ENCODE measurements around the gene HOATZ. TPM values are rescaled to one million over a fixed set of nuclear protein-coding genes. Genes with fewer than 3 reads are reported as not detected.

HOATZ gene
- total and polyA plus RNA-seq, 2 of the 13 experiments (the other 11 are each of a cell fraction or from before 2014, with no cell fraction given) = not detected

- no peak overlapping the region for H3K9ac ChIP-seq (ENCODE audit: insufficient read depth, low read depth, low read length)
- no peak overlapping the region for H3K4me2 ChIP-seq (ENCODE audit: low read depth, low read length)
- H4K20me1 ChIP-seq (ENCODE audit: insufficient read depth, low read length) = no peaks in the 10 kb centered on the region
- no peak overlapping the region for H3K4me3 ChIP-seq (replicated peaks in 1 of 3; ENCODE audit: insufficient read depth in 1 of 3, low read depth in 2 of 3, low read length in 3 of 3)
- no peak overlapping the region for H3K27ac ChIP-seq (ENCODE audit: extremely low read length, insufficient read depth, low read length)
- H3K79me2 ChIP-seq (ENCODE audit: insufficient read depth, low read length) = no peaks in the 10 kb centered on the region
- 0% methylated on average over 1 of the region's 1 CpG for whole genome bisulfite sequencing (ENCODE audit: low lambda C conversion rate)
- BruUV-seq (replicated peaks) = no TSS peak
- no peak for ATAC-seq
- no peaks in the 10 kb centered on the region for H3K9me3 ChIP-seq (ENCODE audit: low read length)
- peaks cover 0 to 17% of the 10 kb centered on the region in 2 experiments; a peak in 2 of 5 replicates for H3K27me3 ChIP-seq (ENCODE audit: control insufficient read depth in 1 of 2, insufficient read depth in 2 of 2, low read length in 2 of 2)
- H3K36me3 ChIP-seq (replicated peaks in 1 of 2; ENCODE audit: control insufficient read depth in 1 of 2, insufficient read depth in 2 of 2, low read length in 2 of 2) = no peaks in the 10 kb centered on the region
- POLR2A ChIA-PET = no interaction called here
- intact Hi-C loops (cut with micrococcal nuclease; ENCODE audit: unreplicated experiment) (no loop called here), in situ Hi-C loops (cut with HindIII; ENCODE audit: extremely low pct_ligation_motif_present, low pct_unique_long_range_greater_than_20kb) (no loop called here)
- no peak overlapping the region for H2AFZ ChIP-seq (ENCODE audit: low read length)
- FAIRE-seq = no peak
- H3K4me1 ChIP-seq (ENCODE audit: insufficient read depth, low read length) = no peaks in the 10 kb centered on the region
- DNase-seq (ENCODE audit: low spot score) = no peak
- TF ChIP-seq MAFF (IDR thresholded peaks at IDR 0.05; ENCODE audit: low read depth, low read length) (peak; percentile 78), MAFK (conservative IDR thresholded peaks at IDR 0.05 in 1 of 2, IDR thresholded peaks at IDR 0.05 in 1 of 2; ENCODE audit: low read length in 2 of 2) (peak in 1 of 2 experiments; percentile 80; a peak in 3 of 4 replicates), HNF4A (CRISPR knock-in tag; IDR thresholded peaks at IDR 0.05) (no peak)
- CTCF ChIA-PET (ENCODE audit: low intra/inter-chr PET ratio, low total read pairs) = no interaction called here
Observed at GRCh38 chr11:111527279-111527678, 12.7 kb downstream of the HOATZ start.

- intact Hi-C loops (cut with micrococcal nuclease; ENCODE audit: unreplicated experiment) (no loop called here), in situ Hi-C loops (cut with HindIII; ENCODE audit: extremely low pct_ligation_motif_present, low pct_unique_long_range_greater_than_20kb) (no loop called here)
- H3K4me1 ChIP-seq (ENCODE audit: insufficient read depth, low read length) = no peaks in the 10 kb centered on the region
- H3K9ac ChIP-seq (ENCODE audit: insufficient read depth, low read depth, low read length) = no peak overlapping the region
- no peaks in the 10 kb centered on the region for H3K9me3 ChIP-seq (ENCODE audit: low read length)
- no peaks in the 10 kb centered on the region for H3K36me3 ChIP-seq (replicated peaks in 1 of 2; ENCODE audit: control insufficient read depth in 1 of 2, insufficient read depth in 2 of 2, low read length in 2 of 2)
- H4K20me1 ChIP-seq (ENCODE audit: insufficient read depth, low read length) = no peaks in the 10 kb centered on the region
- peaks cover 0 to 11% of the 10 kb centered on the region in 2 experiments; a peak in 3 of 5 replicates for H3K27me3 ChIP-seq (ENCODE audit: control insufficient read depth in 1 of 2, insufficient read depth in 2 of 2, low read length in 2 of 2)
- WGBS (ENCODE audit: low lambda C conversion rate) = 5% methylated on average over 1 of the region's 1 CpG
- DNase-seq (ENCODE audit: low spot score) (no peak), FAIRE-seq (no peak), ATAC-seq (no peak)
- H3K79me2 ChIP-seq (ENCODE audit: insufficient read depth, low read length) = no peaks in the 10 kb centered on the region
- ChIA-PET POLR2A (no interaction called here), CTCF (ENCODE audit: low intra/inter-chr PET ratio, low total read pairs) (no interaction called here)
- no peak overlapping the region for H3K4me3 ChIP-seq (replicated peaks in 1 of 3; ENCODE audit: insufficient read depth in 1 of 3, low read depth in 2 of 3, low read length in 3 of 3)
- H3K4me2 ChIP-seq (ENCODE audit: low read depth, low read length) = no peak overlapping the region
- no peak overlapping the region for H3K27ac ChIP-seq (ENCODE audit: extremely low read length, insufficient read depth, low read length)
- BruUV-seq (replicated peaks) = no TSS peak
- no peak overlapping the region for H2AFZ ChIP-seq (ENCODE audit: low read length)
- TF ChIP-seq NFYB (CRISPR knock-in tag; IDR thresholded peaks at IDR 0.05) (no peak), ZMYM3 (CRISPR knock-in tag; IDR thresholded peaks at IDR 0.05) (no peak), IRF2 (CRISPR knock-in tag; IDR thresholded peaks at IDR 0.05) (no peak), DNMT1 (CRISPR knock-in tag; IDR thresholded peaks at IDR 0.05) (no peak), NFIC (IDR thresholded peaks at IDR 0.05; ENCODE audit: low read length) (no peak), ZNF562 (CRISPR knock-in tag; IDR thresholded peaks at IDR 0.05; ENCODE audit: borderline replicate concordance) (no peak), TAF1 (CRISPR knock-in tag; IDR thresholded peaks at IDR 0.05) (no peak), THAP8 (CRISPR knock-in tag; IDR thresholded peaks at IDR 0.05; ENCODE audit: borderline replicate concordance) (no peak), GATA4 (IDR thresholded peaks at IDR 0.05; ENCODE audit: borderline replicate concordance, low read depth) (no peak)
- TF ChIP-seq, protein P1, sequence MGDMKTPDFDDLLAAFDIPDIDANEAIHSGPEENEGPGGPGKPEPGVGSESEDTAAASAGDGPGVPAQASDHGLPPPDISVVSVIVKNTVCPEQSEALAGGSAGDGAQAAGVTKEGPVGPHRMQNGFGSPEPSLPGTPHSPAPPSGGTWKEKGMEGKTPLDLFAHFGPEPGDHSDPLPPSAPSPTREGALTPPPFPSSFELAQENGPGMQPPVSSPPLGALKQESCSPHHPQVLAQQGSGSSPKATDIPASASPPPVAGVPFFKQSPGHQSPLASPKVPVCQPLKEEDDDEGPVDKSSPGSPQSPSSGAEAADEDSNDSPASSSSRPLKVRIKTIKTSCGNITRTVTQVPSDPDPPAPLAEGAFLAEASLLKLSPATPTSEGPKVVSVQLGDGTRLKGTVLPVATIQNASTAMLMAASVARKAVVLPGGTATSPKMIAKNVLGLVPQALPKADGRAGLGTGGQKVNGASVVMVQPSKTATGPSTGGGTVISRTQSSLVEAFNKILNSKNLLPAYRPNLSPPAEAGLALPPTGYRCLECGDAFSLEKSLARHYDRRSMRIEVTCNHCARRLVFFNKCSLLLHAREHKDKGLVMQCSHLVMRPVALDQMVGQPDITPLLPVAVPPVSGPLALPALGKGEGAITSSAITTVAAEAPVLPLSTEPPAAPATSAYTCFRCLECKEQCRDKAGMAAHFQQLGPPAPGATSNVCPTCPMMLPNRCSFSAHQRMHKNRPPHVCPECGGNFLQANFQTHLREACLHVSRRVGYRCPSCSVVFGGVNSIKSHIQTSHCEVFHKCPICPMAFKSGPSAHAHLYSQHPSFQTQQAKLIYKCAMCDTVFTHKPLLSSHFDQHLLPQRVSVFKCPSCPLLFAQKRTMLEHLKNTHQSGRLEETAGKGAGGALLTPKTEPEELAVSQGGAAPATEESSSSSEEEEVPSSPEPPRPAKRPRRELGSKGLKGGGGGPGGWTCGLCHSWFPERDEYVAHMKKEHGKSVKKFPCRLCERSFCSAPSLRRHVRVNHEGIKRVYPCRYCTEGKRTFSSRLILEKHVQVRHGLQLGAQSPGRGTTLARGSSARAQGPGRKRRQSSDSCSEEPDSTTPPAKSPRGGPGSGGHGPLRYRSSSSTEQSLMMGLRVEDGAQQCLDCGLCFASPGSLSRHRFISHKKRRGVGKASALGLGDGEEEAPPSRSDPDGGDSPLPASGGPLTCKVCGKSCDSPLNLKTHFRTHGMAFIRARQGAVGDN (CRISPR knock-in tag; IDR thresholded peaks at IDR 0.05) = no peak
- TF ChIP-seq, protein P2, sequence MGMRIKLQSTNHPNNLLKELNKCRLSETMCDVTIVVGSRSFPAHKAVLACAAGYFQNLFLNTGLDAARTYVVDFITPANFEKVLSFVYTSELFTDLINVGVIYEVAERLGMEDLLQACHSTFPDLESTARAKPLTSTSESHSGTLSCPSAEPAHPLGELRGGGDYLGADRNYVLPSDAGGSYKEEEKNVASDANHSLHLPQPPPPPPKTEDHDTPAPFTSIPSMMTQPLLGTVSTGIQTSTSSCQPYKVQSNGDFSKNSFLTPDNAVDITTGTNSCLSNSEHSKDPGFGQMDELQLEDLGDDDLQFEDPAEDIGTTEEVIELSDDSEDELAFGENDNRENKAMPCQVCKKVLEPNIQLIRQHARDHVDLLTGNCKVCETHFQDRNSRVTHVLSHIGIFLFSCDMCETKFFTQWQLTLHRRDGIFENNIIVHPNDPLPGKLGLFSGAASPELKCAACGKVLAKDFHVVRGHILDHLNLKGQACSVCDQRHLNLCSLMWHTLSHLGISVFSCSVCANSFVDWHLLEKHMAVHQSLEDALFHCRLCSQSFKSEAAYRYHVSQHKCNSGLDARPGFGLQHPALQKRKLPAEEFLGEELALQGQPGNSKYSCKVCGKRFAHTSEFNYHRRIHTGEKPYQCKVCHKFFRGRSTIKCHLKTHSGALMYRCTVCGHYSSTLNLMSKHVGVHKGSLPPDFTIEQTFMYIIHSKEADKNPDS (CRISPR knock-in tag; IDR thresholded peaks at IDR 0.05) = no peak
Observed at GRCh38 chr11:111528557-111528956, 14.0 kb downstream of the HOATZ start.
